Measurements from ENCODE around the gene BNC2.

BNC2 gene

GRCh38 chr9:16809912-16810610, 60.4 kb downstream of the BNC2 start:
- TF ChIP-seq CTCF (IDR thresholded peaks at IDR 0.05; ENCODE audit: insufficient read depth, low read depth, low read length, missing control alignments), result no peak
- H3K4me3 ChIP-seq (ENCODE audit: low read depth, low read length), result no peak overlapping the region
- DNase-seq (ENCODE audit: low read depth), result no peak

GRCh38 chr9:16806674-16807073, 63.8 kb downstream of the BNC2 start:
- no peak overlapping the region for H3K4me3 ChIP-seq (ENCODE audit: low read depth, low read length)
- TF ChIP-seq CTCF (IDR thresholded peaks at IDR 0.05; ENCODE audit: insufficient read depth, low read depth, low read length, missing control alignments), result no peak
- no peak for DNase-seq (ENCODE audit: low read depth)

- H3K4me3 ChIP-seq (ENCODE audit: low read depth, low read length), result no peak overlapping the region
- DNase-seq (ENCODE audit: low read depth), result no peak
- no peak for TF ChIP-seq CTCF (IDR thresholded peaks at IDR 0.05; ENCODE audit: insufficient read depth, low read depth, low read length, missing control alignments)
These were observed 66.8 kb downstream of the BNC2 start for GRCh38 chr9:16803648-16804047.

- TF ChIP-seq CTCF (IDR thresholded peaks at IDR 0.05; ENCODE audit: insufficient read depth, low read depth, low read length, missing control alignments), result no peak
- H3K4me3 ChIP-seq (ENCODE audit: low read depth, low read length), result no peak overlapping the region
- no peak for DNase-seq (ENCODE audit: low read depth)
These were observed 68.5 kb downstream of the BNC2 start for GRCh38 chr9:16801871-16802466.

GRCh38 chr9:16796304-16796825, 74.1 kb downstream of the BNC2 start:
- TF ChIP-seq CTCF (IDR thresholded peaks at IDR 0.05; ENCODE audit: insufficient read depth, low read depth, low read length, missing control alignments), result no peak
- no peak for DNase-seq (ENCODE audit: low read depth)
- H3K4me3 ChIP-seq (ENCODE audit: low read depth, low read length), result no peak overlapping the region

- no peak overlapping the region for H3K4me3 ChIP-seq (ENCODE audit: low read depth, low read length)
- no peak for DNase-seq (ENCODE audit: low read depth)
- TF ChIP-seq CTCF (IDR thresholded peaks at IDR 0.05; ENCODE audit: insufficient read depth, low read depth, low read length, missing control alignments), result no peak
These were observed 75.4 kb downstream of the BNC2 start for GRCh38 chr9:16794871-16795639.

All from GM12865 (cell line).